RWPE1 (cell line): ENCODE results near the gene PEMT.

Source experiments
- CTCF ChIA-PET: fragments of 350-600 bp; sonication (Branson Sonifier 250); formaldehyde crosslinking; extraction: SDS; loops from one replicate; lab custom pipeline; 2021; lab: Yijun Ruan, JAX
- POLR2A ChIA-PET: fragments of 400-600 bp; formaldehyde crosslinking; extraction: SDS; loops from one replicate; lab custom pipeline; 2020; ENCODE audit warnings: antibody characterized with exemption; ENCODE audit not compliant: low non-redundant PET; lab: Yijun Ruan, JAX
- DNase-seq: peaks from one replicate; pipeline ENCODE4 v3.0.0; 2012; ENCODE audit warnings: low spot score
- H3K27ac ChIP-seq: fragments of 450-650 bp; 2 replicates; pipeline ENCODE4 v1.5.1; 2017
- TF ChIP-seq, protein P1 (sequence below): fragments of 450-650 bp; conservative IDR thresholded peaks from 2 replicates; pipeline ENCODE4 v1.5.1; 2017; ENCODE audit warnings: low read depth, mild to moderate bottlenecking

The PEMT gene

DNA sequence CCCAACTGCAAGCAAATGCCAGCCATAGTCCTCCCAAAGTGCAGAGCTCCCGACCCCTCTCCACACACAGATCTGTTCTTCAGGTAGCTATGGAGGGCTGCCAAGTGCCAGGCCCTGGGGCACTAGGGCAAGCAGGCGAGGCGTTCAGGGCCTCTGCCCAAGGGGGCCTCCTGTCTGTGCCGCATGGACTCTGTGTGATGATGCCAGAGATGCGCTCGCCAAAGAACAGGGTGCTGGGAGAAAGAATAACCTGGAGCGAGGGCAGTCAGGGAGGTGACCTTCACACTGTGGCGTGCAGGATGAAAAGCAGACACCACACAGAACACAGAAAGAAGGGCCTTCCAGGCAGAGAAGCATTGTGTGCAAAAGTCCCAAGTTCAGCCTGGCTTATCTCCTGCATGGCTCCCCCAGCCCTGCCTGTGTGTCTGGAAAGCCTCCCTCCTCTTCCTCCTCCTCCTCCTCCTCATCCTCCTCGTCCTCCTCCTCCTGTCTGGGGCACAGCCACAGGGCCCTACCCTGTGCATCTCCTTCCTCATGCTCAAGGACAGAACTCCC lies 44.2 kb downstream of the PEMT start:
- DNase-seq = no peak
- TF ChIP-seq, protein P1, sequence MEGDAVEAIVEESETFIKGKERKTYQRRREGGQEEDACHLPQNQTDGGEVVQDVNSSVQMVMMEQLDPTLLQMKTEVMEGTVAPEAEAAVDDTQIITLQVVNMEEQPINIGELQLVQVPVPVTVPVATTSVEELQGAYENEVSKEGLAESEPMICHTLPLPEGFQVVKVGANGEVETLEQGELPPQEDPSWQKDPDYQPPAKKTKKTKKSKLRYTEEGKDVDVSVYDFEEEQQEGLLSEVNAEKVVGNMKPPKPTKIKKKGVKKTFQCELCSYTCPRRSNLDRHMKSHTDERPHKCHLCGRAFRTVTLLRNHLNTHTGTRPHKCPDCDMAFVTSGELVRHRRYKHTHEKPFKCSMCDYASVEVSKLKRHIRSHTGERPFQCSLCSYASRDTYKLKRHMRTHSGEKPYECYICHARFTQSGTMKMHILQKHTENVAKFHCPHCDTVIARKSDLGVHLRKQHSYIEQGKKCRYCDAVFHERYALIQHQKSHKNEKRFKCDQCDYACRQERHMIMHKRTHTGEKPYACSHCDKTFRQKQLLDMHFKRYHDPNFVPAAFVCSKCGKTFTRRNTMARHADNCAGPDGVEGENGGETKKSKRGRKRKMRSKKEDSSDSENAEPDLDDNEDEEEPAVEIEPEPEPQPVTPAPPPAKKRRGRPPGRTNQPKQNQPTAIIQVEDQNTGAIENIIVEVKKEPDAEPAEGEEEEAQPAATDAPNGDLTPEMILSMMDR = no peak
- ChIA-PET CTCF (no interaction called here), POLR2A (no interaction called here)
- no peak overlapping the region for H3K27ac ChIP-seq

DNA sequence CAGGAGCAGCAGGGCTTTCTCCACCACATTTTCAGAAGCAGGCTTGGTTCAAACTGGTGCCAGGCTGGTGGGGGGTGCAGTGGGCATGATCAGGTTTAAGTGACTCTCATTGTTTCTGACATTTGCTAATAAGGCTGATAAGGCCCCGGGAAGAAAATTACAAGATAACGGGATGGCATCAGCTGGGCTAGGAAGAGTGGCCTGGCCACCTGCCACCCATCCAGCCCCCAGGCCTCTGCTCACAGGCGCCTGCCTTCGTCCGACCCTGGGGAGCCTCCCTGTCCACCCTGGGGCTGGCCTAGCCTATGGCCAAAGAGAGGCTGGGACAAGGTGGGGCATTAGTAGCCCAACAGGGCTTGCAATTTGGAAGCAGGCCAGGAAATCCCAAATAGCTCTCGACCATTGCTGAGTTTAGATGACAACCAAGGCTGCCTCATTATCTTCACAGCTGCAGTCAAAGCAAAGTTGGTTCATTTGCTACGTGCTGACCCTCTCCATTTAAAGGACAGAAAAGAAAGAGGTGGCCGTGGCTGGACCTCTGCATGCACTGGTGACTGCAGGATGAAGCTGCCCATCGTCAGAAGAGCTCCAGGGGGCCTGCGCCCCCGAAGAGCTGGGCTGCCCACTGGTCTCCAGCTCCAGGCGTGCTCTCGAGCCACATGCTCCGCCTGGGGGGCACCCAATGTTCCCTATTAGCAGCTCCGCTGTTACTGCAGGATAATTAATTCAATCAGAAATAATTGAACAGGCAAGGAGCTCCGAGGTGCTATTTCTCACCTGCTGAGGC lies 44.9 kb downstream of the PEMT start:
- DNase-seq = no peak
- H3K27ac ChIP-seq = no peak overlapping the region; the same call in 1 of the 2 replicates
- CTCF ChIA-PET = no interaction called here
- TF ChIP-seq, protein P1 = no peak
- POLR2A ChIA-PET = no interaction called here

DNA sequence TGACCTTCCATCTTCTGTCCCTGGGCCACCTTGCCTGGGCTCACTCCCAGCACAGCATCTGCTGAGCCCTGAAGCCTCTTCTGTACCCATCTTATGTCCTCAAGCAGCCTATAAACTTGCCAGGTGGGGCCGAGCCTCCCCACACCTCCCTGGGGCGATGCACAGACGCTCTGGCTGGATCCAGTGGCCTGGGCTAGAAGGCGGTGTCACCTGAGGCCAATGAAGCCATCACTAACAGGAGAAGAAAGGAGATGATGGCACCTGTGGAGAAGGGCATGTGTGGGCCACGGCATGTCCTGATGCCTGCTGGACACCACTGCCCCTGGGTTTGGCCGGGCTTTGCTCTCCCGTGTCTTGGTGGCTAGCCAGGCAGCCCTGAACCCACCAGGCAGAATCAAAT lies 45.5 kb downstream of the PEMT start:
- DNase-seq = no peak
- CTCF ChIA-PET = no interaction called here
- TF ChIP-seq, protein P1 = no peak
- peak overlapping the region; percentile 6; the same call in 1 of the 2 replicates for H3K27ac ChIP-seq
- POLR2A ChIA-PET = no interaction called here

DNA sequence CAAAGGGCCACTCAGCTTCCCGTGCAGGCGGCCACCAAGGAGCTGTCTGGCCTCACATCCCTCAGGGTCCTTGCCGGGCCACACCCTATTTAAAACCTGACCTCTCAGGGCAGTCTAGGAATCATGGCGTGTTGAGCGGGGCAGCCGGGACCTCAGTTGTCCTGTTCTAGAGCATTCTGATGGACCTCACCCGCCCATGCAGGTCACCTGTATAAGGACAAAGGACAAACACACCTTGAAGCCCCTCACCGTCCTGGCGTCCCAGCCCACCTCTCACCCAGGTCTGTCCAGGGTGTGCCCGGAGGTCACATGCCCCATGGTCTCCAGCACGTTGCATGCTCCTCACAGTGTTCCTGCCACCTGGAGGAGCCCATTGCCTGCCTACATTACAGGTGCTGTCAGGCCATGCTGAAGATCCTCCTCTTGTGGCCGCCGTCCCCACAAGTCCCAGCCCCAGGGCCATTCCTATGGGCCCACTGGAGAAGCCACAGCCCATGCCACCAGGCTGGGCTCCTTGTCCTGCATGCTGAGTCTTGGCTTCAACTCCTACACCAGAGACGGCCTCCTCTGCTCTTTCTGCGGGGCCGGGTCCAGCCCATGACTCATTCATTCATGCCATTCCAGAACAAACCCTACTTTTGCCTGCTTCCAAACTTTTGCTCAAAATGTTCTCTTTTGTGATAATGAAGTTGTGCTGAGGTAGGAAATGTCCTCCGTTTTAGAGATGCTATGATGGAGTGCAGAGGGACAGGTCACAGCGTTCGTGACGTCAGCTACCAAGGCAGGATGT lies 46.3 kb downstream of the PEMT start:
- CTCF ChIA-PET = no interaction called here

DNA sequence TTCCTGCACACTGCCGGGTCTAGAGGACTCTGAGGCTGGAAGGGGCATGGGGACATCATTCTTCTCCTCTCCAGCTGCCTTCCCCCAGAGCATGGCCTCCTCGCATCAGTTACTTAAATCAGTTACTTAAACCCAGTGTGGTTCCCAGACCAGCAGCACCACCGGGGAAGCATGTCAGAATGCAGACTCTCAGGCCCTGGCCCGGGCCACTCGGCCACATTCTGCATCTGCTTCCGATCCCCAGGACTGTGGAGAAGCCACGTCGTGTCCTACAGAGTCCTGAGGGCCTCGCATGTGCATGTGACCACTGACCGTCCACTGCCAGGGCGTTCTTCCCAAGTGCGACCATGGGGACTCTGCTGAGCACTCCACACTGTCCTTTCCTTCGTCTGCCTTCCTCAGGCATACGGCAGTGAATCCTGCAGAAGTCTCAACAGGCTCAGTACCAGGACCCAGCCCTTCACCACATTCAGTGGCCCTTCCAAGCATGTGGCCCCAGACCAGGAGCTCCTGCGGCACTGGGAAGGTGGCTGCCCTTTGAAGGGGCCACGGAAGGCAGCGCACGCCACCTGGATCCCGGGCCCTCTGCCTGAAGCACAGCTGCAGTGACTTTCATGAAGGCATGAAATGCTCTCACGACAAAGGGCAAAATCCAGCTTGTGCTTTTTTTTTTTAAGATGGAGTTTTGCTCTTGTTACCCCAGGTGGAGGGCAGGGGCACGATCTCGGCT lies 48.4 kb downstream of the PEMT start:
- TF ChIP-seq, protein P1 = no peak
- POLR2A ChIA-PET = no interaction called here
- CTCF ChIA-PET = no interaction called here
- no peak for DNase-seq
- no peak overlapping the region for H3K27ac ChIP-seq

More for the DNA sequence above, 46.3 kb downstream of the PEMT start:
- POLR2A ChIA-PET = no interaction called here
- TF ChIP-seq, protein P1 = no peak
- DNase-seq = no peak
- peak overlapping the region; percentile 6; the same call in 1 of the 2 replicates for H3K27ac ChIP-seq

DNA sequence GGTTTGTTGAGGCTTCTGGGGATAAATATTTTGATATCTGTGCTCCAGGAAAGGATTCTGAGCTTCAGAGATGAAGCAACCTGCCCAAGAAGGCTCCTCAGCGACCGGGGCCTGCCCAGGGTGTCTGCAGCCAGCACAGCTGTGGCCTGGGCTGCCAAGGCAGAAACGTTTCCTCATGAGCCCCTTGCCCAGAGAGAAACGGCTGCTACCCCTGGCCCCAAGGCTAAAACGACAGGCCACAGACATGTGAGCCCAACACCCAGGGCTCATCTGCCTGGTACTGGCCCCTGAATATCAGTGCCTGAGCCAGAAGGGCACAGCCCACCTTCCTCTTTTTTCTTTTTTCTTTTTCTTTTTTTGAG lies 49.9 kb downstream of the PEMT start:
- DNase-seq = no peak
- TF ChIP-seq, protein P1 = no peak
- CTCF ChIA-PET = no interaction called here
- POLR2A ChIA-PET = no interaction called here
- no peak overlapping the region for H3K27ac ChIP-seq
